Mesendoderm (in vitro differentiated cells): ENCODE results near the gene TMED4.

Source experiments
- DNase-seq: peaks from one replicate; pipeline ENCODE4 v3.0.0; 2013
- H2AK5ac ChIP-seq: 2 replicates; pipeline ENCODE4 v1.6.1; 2013; ENCODE audit warnings: low read length, inconsistent platforms
- H2BK120ac ChIP-seq: 2 replicates; pipeline ENCODE4 v1.6.1; 2013; ENCODE audit warnings: low read depth, mild to moderate bottlenecking, low read length, moderate library complexity, mixed read lengths
- H2BK15ac ChIP-seq: replicated peaks from 2 replicates; pipeline ENCODE4 v1.6.1; 2013; ENCODE audit warnings: low read depth, mild to moderate bottlenecking, moderate library complexity
- H2BK5ac ChIP-seq: 2 replicates; pipeline ENCODE4 v1.6.1; 2013; ENCODE audit warnings: low read length, inconsistent platforms
- H3K18ac ChIP-seq: 2 replicates; pipeline ENCODE4 v1.6.1; 2013; ENCODE audit warnings: mild to moderate bottlenecking, low read length, mixed read lengths
- H3K23ac ChIP-seq: one replicate; pipeline ENCODE4 v1.6.1; 2013; ENCODE audit warnings: low read length
- H3K27ac ChIP-seq: 2 replicates; pipeline ENCODE4 v1.5.1; 2013; ENCODE audit warnings: low read depth, mild to moderate bottlenecking, inconsistent platforms, low read length, moderate library complexity
- H3K27me3 ChIP-seq: 2 replicates; pipeline ENCODE4 v1.6.1; 2013; ENCODE audit warnings: low read length, control low read depth, mild to moderate bottlenecking, inconsistent platforms; ENCODE audit not compliant: insufficient read depth, poor library complexity
- H3K36me3 ChIP-seq: 2 replicates; pipeline ENCODE4 v1.6.1; 2013; ENCODE audit warnings: low read length, inconsistent platforms; ENCODE audit not compliant: control insufficient read depth, insufficient read depth
- H3K4ac ChIP-seq: one replicate; pipeline ENCODE4 v1.6.1; 2013; ENCODE audit warnings: low read depth, mild to moderate bottlenecking, low read length, moderate library complexity
- H3K4me1 ChIP-seq: 2 replicates; pipeline ENCODE4 v1.6.1; 2013; ENCODE audit warnings: low read depth, low read length, inconsistent platforms; ENCODE audit not compliant: control insufficient read depth
- H3K4me2 ChIP-seq: 2 replicates; pipeline ENCODE4 v1.6.1; 2013; ENCODE audit warnings: low read length
- H3K4me3 ChIP-seq: 2 replicates; pipeline ENCODE4 v1.5.1; 2013; ENCODE audit warnings: mild to moderate bottlenecking, low read length
- H3K56ac ChIP-seq: one replicate; pipeline ENCODE4 v1.6.1; 2013; ENCODE audit warnings: low read length
- H3K79me1 ChIP-seq: 2 replicates; pipeline ENCODE4 v1.6.1; 2013; ENCODE audit warnings: low read length, inconsistent platforms
- H3K79me2 ChIP-seq: 2 replicates; pipeline ENCODE4 v1.6.1; 2013; ENCODE audit warnings: mild to moderate bottlenecking, low read length; ENCODE audit not compliant: control insufficient read depth, insufficient read depth
- H3K9ac ChIP-seq: 2 replicates; pipeline ENCODE4 v1.6.1; 2013; ENCODE audit warnings: low read length, inconsistent platforms
- H4K5ac ChIP-seq: one replicate; pipeline ENCODE4 v1.6.1; 2013; ENCODE audit warnings: low read length
- H4K8ac ChIP-seq: one replicate; pipeline ENCODE4 v1.6.1; 2013; ENCODE audit warnings: low read depth, mild to moderate bottlenecking, control low read depth, low read length, moderate library complexity
- WGBS: extraction: QIAGEN DNeasy Blood & Tissue Kit; methylation state at CpG from one replicate; pipeline ENCODE4 v1.1.7; 2013; ENCODE audit warnings: low lambda C conversion rate, missing lambda C conversion rate; ENCODE audit not compliant: insufficient coverage; ENCODE audit errors: extremely low coverage; 5-methylcytosine and 5-hydroxymethylcytosine counted together

Gene TMED4

DNA sequence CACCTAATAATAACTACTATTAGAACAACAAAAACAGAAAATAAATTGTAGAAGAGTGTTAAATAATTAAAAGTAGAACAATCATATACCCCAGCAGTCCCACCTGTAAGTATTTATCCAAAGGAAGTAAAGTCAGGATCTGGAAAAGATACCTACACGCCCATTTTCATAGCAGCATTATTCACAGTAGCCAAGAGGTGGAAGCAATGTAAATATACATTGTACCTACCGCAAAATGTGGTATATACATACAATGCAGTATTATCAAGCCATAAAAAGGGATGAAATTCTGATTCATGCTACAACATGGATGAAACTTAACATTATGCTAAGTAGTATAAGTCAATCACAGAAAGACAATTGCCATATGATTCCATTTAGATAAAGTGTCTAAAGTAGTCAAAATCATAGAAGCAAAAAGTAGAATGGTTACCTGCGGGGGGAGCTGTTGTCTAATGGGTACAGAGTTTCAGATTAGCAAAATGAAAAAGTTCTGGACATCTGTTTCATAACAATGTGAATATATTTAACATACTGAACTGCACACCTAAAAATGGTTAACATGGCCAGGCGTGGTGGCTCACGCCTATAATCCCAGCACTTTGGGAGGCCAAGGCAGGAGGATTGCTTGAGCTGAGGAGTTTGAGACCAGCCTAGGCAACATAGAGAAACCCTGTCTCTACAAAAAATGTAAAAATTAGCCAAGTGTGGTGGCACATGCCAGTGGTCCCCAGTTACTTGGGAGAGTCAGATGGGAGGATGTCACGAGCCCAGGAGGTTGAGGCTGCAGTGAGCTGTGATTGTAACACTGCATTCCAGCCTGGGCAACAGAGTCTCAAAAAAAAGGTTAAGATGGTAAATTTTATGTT is 6.0 kb upstream of the TMED4 start:
- Histone ChIP-seq H3K4me1 (no peaks in the 10 kb centered on the region), H2BK120ac (no peak overlapping the region), H3K18ac (no peak overlapping the region), H3K23ac (no peak overlapping the region), H3K27me3 (no peaks in the 10 kb centered on the region), H2AK5ac (no peak overlapping the region), H3K79me2 (no peaks in the 10 kb centered on the region), H3K9ac (no peak overlapping the region), H4K5ac (no peak overlapping the region), H2BK5ac (no peak overlapping the region), H3K4me3 (no peak overlapping the region), H4K8ac (no peak overlapping the region), H2BK15ac (no peak overlapping the region), H3K27ac (no peak overlapping the region), H3K56ac (no peak overlapping the region), H3K36me3 (no peaks in the 10 kb centered on the region), H3K4ac (no peak overlapping the region), H3K79me1 (no peaks in the 10 kb centered on the region), H3K4me2 (no peak overlapping the region)
- DNase-seq = no peak
- WGBS = no CpG with 5 or more reads among the region's 6 CpGs

DNA sequence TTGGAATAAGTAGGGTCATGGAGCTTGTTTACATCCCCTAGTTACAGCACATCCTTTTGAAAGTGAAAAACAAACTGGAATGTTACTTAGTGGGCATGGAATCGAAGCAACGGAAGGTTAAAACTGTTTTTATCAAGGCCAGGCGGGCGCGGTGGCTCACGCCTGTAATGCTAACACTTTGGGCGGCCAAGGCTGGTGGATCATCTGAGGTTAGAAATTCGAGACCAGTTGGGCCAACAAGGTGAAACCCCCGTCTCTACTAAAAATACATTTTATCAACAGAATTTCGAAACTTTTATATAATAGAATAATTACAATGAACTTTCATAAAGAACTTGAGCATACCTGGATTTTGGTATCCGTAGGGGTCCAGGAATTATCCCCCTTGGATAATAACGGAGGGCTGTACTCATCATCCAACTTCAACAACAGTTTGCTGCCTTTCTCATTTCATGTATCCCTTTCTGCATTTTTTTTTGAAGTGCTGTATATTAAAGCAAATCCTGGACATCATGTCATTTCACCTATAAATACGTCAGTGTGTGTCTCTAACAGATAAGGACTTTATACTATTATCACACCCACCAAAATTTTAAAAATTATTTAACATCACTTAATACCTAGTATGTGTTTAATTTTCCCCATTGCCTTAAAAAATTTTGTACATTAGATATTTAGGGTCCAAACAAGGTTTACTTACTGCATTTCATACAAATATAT is 1.3 kb upstream of the TMED4 start:
- Histone ChIP-seq H2BK15ac (no peak overlapping the region), H3K56ac (peak overlapping the region; percentile 96), H4K5ac (no peak overlapping the region), H3K18ac (no peak overlapping the region), H2AK5ac (no peak overlapping the region), H3K36me3 (no peaks in the 10 kb centered on the region), H3K4me3 (no peak overlapping the region), H3K4me1 (no peaks in the 10 kb centered on the region), H3K27me3 (no peaks in the 10 kb centered on the region), H3K4ac (no peak overlapping the region), H3K23ac (no peak overlapping the region), H3K9ac (peak overlapping the region; percentile 97), H3K27ac (no peak overlapping the region), H3K79me2 (peaks cover 7% of the 10 kb centered on the region), H2BK5ac (no peak overlapping the region), H4K8ac (no peak overlapping the region), H3K4me2 (no peak overlapping the region), H2BK120ac (no peak overlapping the region), H3K79me1 (peaks cover 8% of the 10 kb centered on the region)
- no peak for DNase-seq
- WGBS = no CpG with 5 or more reads among the region's 13 CpGs

DNA sequence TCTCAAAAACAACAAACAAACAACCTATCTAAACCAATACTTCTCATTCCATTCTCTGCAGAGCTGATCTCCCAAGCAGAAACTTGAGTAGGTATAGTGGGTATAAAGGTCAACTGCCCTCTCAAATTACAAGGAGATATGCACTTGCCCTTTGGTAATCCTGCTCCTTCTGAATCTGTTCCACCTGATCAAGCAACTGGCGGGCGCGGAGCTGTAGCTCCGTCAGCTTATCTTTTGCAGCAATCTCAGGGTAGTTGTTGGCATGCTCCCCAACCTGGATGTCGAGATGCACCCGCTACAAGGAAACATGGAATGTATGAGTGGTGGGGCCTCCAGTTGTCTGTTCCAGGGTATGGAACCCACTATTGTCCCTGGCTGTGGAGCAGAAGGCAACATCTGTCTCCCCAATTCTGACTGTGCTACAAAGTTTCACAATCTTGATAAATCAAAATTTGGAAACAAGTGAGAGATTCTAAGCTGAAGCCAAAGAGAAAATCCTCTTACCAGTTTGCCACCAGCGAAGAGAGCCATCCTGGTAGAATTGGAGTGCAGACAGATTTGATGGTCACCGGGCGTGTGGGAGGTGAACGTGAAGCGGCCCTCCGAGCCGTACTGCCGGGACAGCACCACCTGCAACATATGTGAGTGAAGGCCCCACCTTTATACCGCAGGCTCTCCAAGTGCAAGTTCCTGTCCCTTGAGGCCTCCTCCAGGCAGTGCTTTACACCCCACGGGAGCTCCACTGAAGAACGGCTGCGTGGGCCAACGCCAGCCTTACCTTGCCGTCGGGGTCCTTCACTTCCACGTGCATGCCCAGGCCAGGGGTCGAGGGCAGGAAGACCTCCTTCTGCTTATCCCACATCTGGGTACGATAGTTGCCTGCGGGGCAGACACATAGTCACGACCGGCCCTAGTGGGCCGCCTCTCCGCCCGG is 819 bp downstream of the TMED4 start:
- no peak overlapping the region for H3K27ac ChIP-seq
- peak overlapping the region; percentile 97 for H3K56ac ChIP-seq
- peaks cover 7% of the 10 kb centered on the region for H3K79me2 ChIP-seq
- H3K4me1 ChIP-seq = no peaks in the 10 kb centered on the region
- peak overlapping the region; percentile 1 for H3K18ac ChIP-seq
- no peak overlapping the region for H4K5ac ChIP-seq
- peak overlapping the region; percentile 90 for H3K4me2 ChIP-seq
- H2BK120ac ChIP-seq = no peak overlapping the region
- H3K36me3 ChIP-seq = no peaks in the 10 kb centered on the region
- no peaks in the 10 kb centered on the region for H3K27me3 ChIP-seq
- H3K4ac ChIP-seq = peak overlapping the region; percentile 58
- H2BK15ac ChIP-seq = no peak overlapping the region
- H2BK5ac ChIP-seq = no peak overlapping the region
- no CpG with 5 or more reads among the region's 30 CpGs for WGBS
- peak overlapping the region; percentile 70 for H3K23ac ChIP-seq
- peak overlapping the region; percentile 93 for H3K4me3 ChIP-seq
- H4K8ac ChIP-seq = no peak overlapping the region
- peak overlapping the region; percentile 84 for H2AK5ac ChIP-seq
- DNase-seq = peak; percentile 22
- H3K9ac ChIP-seq = peak overlapping the region; percentile 93
- peaks cover 8% of the 10 kb centered on the region for H3K79me1 ChIP-seq

DNA sequence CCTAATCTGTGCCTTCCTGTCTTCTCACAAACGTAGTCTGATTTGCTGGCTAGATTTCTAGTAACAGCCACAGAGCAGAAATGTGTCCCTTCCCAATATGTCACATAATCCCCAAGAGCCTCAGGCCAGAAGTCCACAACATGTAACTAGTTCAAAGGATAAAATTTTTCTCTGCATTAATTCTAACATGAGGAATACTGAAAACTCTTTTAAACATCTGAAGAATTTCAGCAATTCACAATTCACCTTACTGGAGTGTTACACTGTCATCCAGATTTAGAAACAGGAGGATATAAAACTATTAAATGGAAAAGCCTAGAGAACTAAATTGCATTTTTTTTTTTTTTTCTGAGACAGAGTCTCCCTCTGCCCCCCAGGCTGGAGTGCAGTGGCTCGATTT is 5.8 kb downstream of the TMED4 start:
- Histone ChIP-seq H3K18ac (no peak overlapping the region), H3K4ac (no peak overlapping the region), H3K4me3 (no peak overlapping the region), H3K23ac (no peak overlapping the region), H3K4me1 (peaks cover 3% of the 10 kb centered on the region), H3K56ac (no peak overlapping the region), H3K36me3 (peaks cover 12% of the 10 kb centered on the region), H4K8ac (no peak overlapping the region), H4K5ac (no peak overlapping the region), H3K27me3 (no peaks in the 10 kb centered on the region), H2AK5ac (no peak overlapping the region), H3K9ac (no peak overlapping the region), H3K79me2 (peaks cover 21% of the 10 kb centered on the region), H2BK5ac (no peak overlapping the region), H3K79me1 (peaks cover 17% of the 10 kb centered on the region), H3K27ac (no peak overlapping the region), H3K4me2 (no peak overlapping the region), H2BK15ac (no peak overlapping the region), H2BK120ac (no peak overlapping the region)
- WGBS = no CpG with 5 or more reads among the region's 2 CpGs
- DNase-seq = no peak

DNA sequence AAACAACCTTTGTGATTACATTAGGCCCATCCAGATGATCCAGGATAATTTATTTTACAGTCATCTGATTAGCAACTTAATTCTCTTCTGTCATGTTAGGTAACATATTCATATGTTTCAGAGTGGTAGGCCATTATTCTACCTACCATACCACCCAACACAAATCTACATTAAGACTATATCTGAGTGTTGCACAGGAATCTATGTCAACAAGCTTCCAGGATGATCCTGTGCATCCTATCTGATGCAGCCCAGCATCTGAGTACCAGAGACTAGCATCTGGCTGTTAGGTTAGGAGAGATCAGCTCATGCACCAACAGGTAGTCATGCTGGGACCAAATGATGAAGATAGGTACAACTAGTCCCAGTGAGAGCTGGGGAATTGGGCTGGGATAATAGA is 7.0 kb downstream of the TMED4 start:
- H3K18ac ChIP-seq = no peak overlapping the region
- peaks cover 17% of the 10 kb centered on the region for H3K36me3 ChIP-seq
- no peak for DNase-seq
- peaks cover 18% of the 10 kb centered on the region for H3K79me2 ChIP-seq
- no peak overlapping the region for H3K9ac ChIP-seq
- no peak overlapping the region for H3K23ac ChIP-seq
- H3K27me3 ChIP-seq = no peaks in the 10 kb centered on the region
- H3K79me1 ChIP-seq = peaks cover 15% of the 10 kb centered on the region
- no peak overlapping the region for H3K4ac ChIP-seq
- H2BK15ac ChIP-seq = no peak overlapping the region
- no peak overlapping the region for H3K56ac ChIP-seq
- no peak overlapping the region for H4K8ac ChIP-seq
- H3K4me3 ChIP-seq = no peak overlapping the region
- H2BK120ac ChIP-seq = no peak overlapping the region
- H3K27ac ChIP-seq = no peak overlapping the region
- H2BK5ac ChIP-seq = no peak overlapping the region
- no peak overlapping the region for H3K4me2 ChIP-seq
- H2AK5ac ChIP-seq = no peak overlapping the region
- no peak overlapping the region for H4K5ac ChIP-seq
- peaks cover 3% of the 10 kb centered on the region for H3K4me1 ChIP-seq
